Activated CD8-positive, alpha-beta memory T cell treated with anti-CD3 and anti-CD28 coated beads, Interleukin-2, amount 50 U/mL, for 24 hours (primary cell): ENCODE measurements around the gene CFLAR.
"Not testable (repeated sequence)": the region's sequence is repeated elsewhere in the genome, so short reads cannot be mapped to it uniquely, and the experiment has no call there.

ENCODE experiments used
- DNase-seq: peaks from one replicate; pipeline ENCODE4 v3.0.0-alpha.2; 2020; ENCODE audit errors: extremely low read depth

Gene CFLAR

GRCh38 chr2:201116115-201116958 lies at the start of gene CFLAR:
CFLAR (plus strand) TSS chr2:201116164; CDS start chr2:201129866, 13,702 bp downstream.
- DNase-seq, result peak; percentile 64

GRCh38 chr2:201070948-201071478 lies 45.0 kb upstream of the CFLAR start:
- no peak for DNase-seq

GRCh38 chr2:201071479-201072200 lies 44.3 kb upstream of the CFLAR start, which contains the start of the genes HYCC2 and NDUFB3:
HYCC2 (minus strand) TSS chr2:201071671; CDS start chr2:201024009, 47,662 bp downstream.
NDUFB3 (plus strand) TSS chr2:201072001; CDS start chr2:201078883, 6,882 bp downstream.
- DNase-seq, result peak; percentile 75

- DNase-seq, result no peak
These were observed 43.8 kb upstream of the CFLAR start for GRCh38 chr2:201072201-201072530.

- no peak for DNase-seq
These were observed 42.9 kb upstream of the CFLAR start for GRCh38 chr2:201073071-201073470.

- no peak for DNase-seq
These were observed 41.0 kb upstream of the CFLAR start for GRCh38 chr2:201074996-201075395.

GRCh38 chr2:201084863-201085262 lies 31.1 kb upstream of the CFLAR start:
- no peak for DNase-seq

GRCh38 chr2:201090574-201090973 lies 25.4 kb upstream of the CFLAR start:
- DNase-seq, result no peak

GRCh38 chr2:201093573-201093972 lies 22.4 kb upstream of the CFLAR start:
- DNase-seq, result no peak

- no peak for DNase-seq
These were observed 15.5 kb upstream of the CFLAR start for GRCh38 chr2:201100497-201100896.

GRCh38 chr2:201105759-201106158 lies 10.2 kb upstream of the CFLAR start:
- no peak for DNase-seq

- no peak for DNase-seq
These were observed 8.3 kb upstream of the CFLAR start for GRCh38 chr2:201107624-201108023.

GRCh38 chr2:201108341-201108740 lies 7.6 kb upstream of the CFLAR start:
- DNase-seq, result no peak

GRCh38 chr2:201109186-201109585 lies 6.8 kb upstream of the CFLAR start:
- no peak for DNase-seq

GRCh38 chr2:201110615-201111014 lies 5.3 kb upstream of the CFLAR start:
- no peak for DNase-seq

- DNase-seq, result no peak
These were observed 4.9 kb upstream of the CFLAR start for GRCh38 chr2:201111096-201111495.

GRCh38 chr2:201114350-201114749 lies 1.6 kb upstream of the CFLAR start:
- DNase-seq, result no peak

GRCh38 chr2:201114846-201115245 lies 1.1 kb upstream of the CFLAR start:
- no peak for DNase-seq

- no peak for DNase-seq
These were observed 1.2 kb downstream of the CFLAR start for GRCh38 chr2:201116959-201117734.

GRCh38 chr2:201117735-201118094 lies 1.8 kb downstream of the CFLAR start:
- DNase-seq, result not testable (repeated sequence)

GRCh38 chr2:201118121-201118960 lies 2.4 kb downstream of the CFLAR start:
- DNase-seq, result peak; percentile 74
